K562 (cell line): ENCODE measurements around the gene ITGB3BP. TPM values are rescaled to one million over a fixed set of nuclear protein-coding genes. Genes with fewer than 3 reads are reported as not detected.

ENCODE experiments used
- BCOR ChIP-seq: fragments of 450-650 bp; IDR thresholded peaks from 2 replicates; pipeline ENCODE4 v1.6.1; 2016
- CCAR2 ChIP-seq: fragments of 200-400 bp; formaldehyde crosslinking; IDR thresholded peaks from 2 replicates; pipeline ENCODE4 v1.6.1; 2017; ENCODE audit warnings: mild to moderate bottlenecking, low read depth, low read length
- CHD2 ChIP-seq: IDR thresholded peaks from 2 replicates; pipeline ENCODE4 v1.6.1; 2011; ENCODE audit warnings: low read depth, low read length
- CREM ChIP-seq: IDR thresholded peaks from 2 replicates; pipeline ENCODE4 v1.6.1; 2014; ENCODE audit warnings: antibody characterized with exemption, low read depth
- DMBX1 ChIP-seq: fragments of 250-450 bp; sonication (Bioruptor Pico); IDR thresholded peaks from 2 replicates; pipeline ENCODE4 v1.8.0; 2022; ENCODE audit warnings: inconsistent platforms, mild to moderate bottlenecking, moderate library complexity, borderline replicate concordance
- ELF4 ChIP-seq: fragments of 450-650 bp; formaldehyde crosslinking; IDR thresholded peaks from 2 replicates; pipeline ENCODE4 v1.4.0; 2022; ENCODE audit warnings: missing genetic modification characterization
- ETV1 ChIP-seq: fragments of 450-650 bp; conservative IDR thresholded peaks from 2 replicates; pipeline ENCODE4 v1.6.1; 2016; ENCODE audit warnings: missing genetic modification characterization, control low read depth, low read depth, missing compliant biosample characterization
- FOXA1 ChIP-seq: fragments of 450-650 bp; IDR thresholded peaks from 2 replicates; pipeline ENCODE4 v1.6.1; 2016; ENCODE audit warnings: mild to moderate bottlenecking, borderline replicate concordance
- GTF2A2 ChIP-seq: IDR thresholded peaks from 2 replicates; pipeline ENCODE4 v1.6.1; 2016; ENCODE audit warnings: mild to moderate bottlenecking, missing genetic modification characterization, missing compliant biosample characterization
- HDAC8 ChIP-seq: fragments of 450-650 bp; IDR thresholded peaks from 2 replicates; pipeline ENCODE4 v1.6.1; 2016; ENCODE audit warnings: mild to moderate bottlenecking, missing genetic modification characterization, moderate library complexity, missing compliant biosample characterization
- LARP7 ChIP-seq: fragments of 450-650 bp; IDR thresholded peaks from 2 replicates; pipeline ENCODE4 v1.6.1; 2016
- MCM2 ChIP-seq: fragments of 450-650 bp; IDR thresholded peaks from 2 replicates; pipeline ENCODE4 v1.6.1; 2017; ENCODE audit warnings: low read depth, mild to moderate bottlenecking
- MECOM ChIP-seq: fragments of 250-450 bp; sonication (Bioruptor Pico); IDR thresholded peaks from 2 replicates; pipeline ENCODE4 v1.8.0; 2022; ENCODE audit warnings: inconsistent platforms
- MEF2D ChIP-seq: conservative IDR thresholded peaks from 2 replicates; pipeline ENCODE4 v1.6.1; 2016; ENCODE audit warnings: low read depth, missing genetic modification characterization, missing compliant biosample characterization
- NR1H2 ChIP-seq: sonication (generic); formaldehyde crosslinking; IDR thresholded peaks from 2 replicates; pipeline ENCODE4 v1.4.0; 2020; ENCODE audit warnings: mild to moderate bottlenecking, missing genetic modification reagents
- PTBP1 ChIP-seq: fragments of 200-400 bp; formaldehyde crosslinking; IDR thresholded peaks from 2 replicates; pipeline ENCODE4 v1.6.1; 2017; ENCODE audit warnings: low read depth, low read length
- RBM17 ChIP-seq: fragments of 200-400 bp; formaldehyde crosslinking; IDR thresholded peaks from 2 replicates; pipeline ENCODE4 v1.6.1; 2017; ENCODE audit warnings: low read depth, mild to moderate bottlenecking, low read length, borderline replicate concordance
- SMAD2 ChIP-seq: fragments of 150-350 bp; IDR thresholded peaks from 2 replicates; pipeline ENCODE4 v1.6.1; 2014; ENCODE audit warnings: low read depth, mild to moderate bottlenecking, low read length
- SMARCA5 ChIP-seq: fragments of 450-650 bp; IDR thresholded peaks from 2 replicates; pipeline ENCODE4 v1.6.1; 2016
- SREBF1 ChIP-seq: fragments of 150-350 bp; IDR thresholded peaks from 2 replicates; pipeline ENCODE4 v1.6.1; 2014; ENCODE audit warnings: antibody characterized with exemption, low read depth, low read length, borderline replicate concordance
- U2AF1 ChIP-seq: fragments of 200-400 bp; formaldehyde crosslinking; optimal IDR thresholded peaks from 2 replicates; pipeline ENCODE3; 2017; ENCODE audit warnings: mild to moderate bottlenecking, low read depth, low read length, moderate library complexity
- WHSC1 ChIP-seq: IDR thresholded peaks from one replicate; pipeline ENCODE4 v1.6.1; 2012; ENCODE audit warnings: low read length, control low read depth, inconsistent platforms
- XRCC5 ChIP-seq: fragments of 200-400 bp; formaldehyde crosslinking; IDR thresholded peaks from 2 replicates; pipeline ENCODE4 v1.6.1; 2017; ENCODE audit warnings: low read depth, mild to moderate bottlenecking, low read length
- ZNF23 ChIP-seq: fragments of 250-450 bp; sonication (Bioruptor Pico); IDR thresholded peaks from 2 replicates; pipeline ENCODE4 v1.4.0; 2020; ENCODE audit warnings: mild to moderate bottlenecking
- ZNF586 ChIP-seq: fragments of 450-650 bp; formaldehyde crosslinking; conservative IDR thresholded peaks from 2 replicates; pipeline ENCODE4 v1.4.0; 2020; ENCODE audit warnings: mild to moderate bottlenecking, moderate library complexity
- ZNF668 ChIP-seq: fragments of 250-450 bp; sonication (Bioruptor Pico); IDR thresholded peaks from 2 replicates; pipeline ENCODE4 v1.8.0; 2022; ENCODE audit warnings: mild to moderate bottlenecking, inconsistent platforms
- ZNF766 ChIP-seq: fragments of 200-800 bp; sonication (Bioruptor generic); conservative IDR thresholded peaks from 2 replicates; pipeline ENCODE4 v1.6.1; 2016; ENCODE audit warnings: missing genetic modification characterization, missing compliant biosample characterization
- polyA plus RNA-seq, 8 experiments: library from polyadenylated mRNA; depleted of rRNA in 4 of 8; stranded (reverse) in 5 of 8; unstranded in 3 of 8; fragments of >200 nt; fragmentation: Nextera tagmentation in 2 of 8; fragmentation: Illumina TruSeq in 1 of 8; extraction: Ambion mirVana in 2 of 8; extraction: Trizol in 1 of 8; gene quantifications; 2 replicates each; pipeline versions ENCODE4 v1.2.1 to v1.2.3, GENCODE V29; 2011 to 2014; ENCODE audit warnings: inconsistent platforms in 1 of 8, missing spikeins in 1 of 8
- total RNA-seq, 7 experiments: library from RNA; depleted of rRNA in 6 of 7; stranded (reverse); fragments of >200 nt in 6 of 7; fragmentation: Illumina TruSeq in 2 of 7; extraction: Trizol in 2 of 7; gene quantifications; 2 replicates each; pipeline versions ENCODE4 v1.2.1 to v1.2.3, GENCODE V29; 2011 to 2021; ENCODE audit warnings: low replicate concordance in 1 of 7
- TF ChIP-seq, protein P1 (sequence below): fragments of 450-650 bp; IDR thresholded peaks from 2 replicates; pipeline ENCODE4 v1.6.1; 2017; ENCODE audit warnings: antibody characterized with exemption
- TF ChIP-seq, protein P2 (sequence below): sonication (generic); IDR thresholded peaks from 2 replicates; pipeline ENCODE4 v1.6.1; 2016

Gene ITGB3BP
- total and polyA plus RNA-seq, 9 of the 15 experiments (the other 6 are each of a cell fraction or from before 2014, with no cell fraction given) = 62.8 to 151 (median 110) TPM

DNA sequence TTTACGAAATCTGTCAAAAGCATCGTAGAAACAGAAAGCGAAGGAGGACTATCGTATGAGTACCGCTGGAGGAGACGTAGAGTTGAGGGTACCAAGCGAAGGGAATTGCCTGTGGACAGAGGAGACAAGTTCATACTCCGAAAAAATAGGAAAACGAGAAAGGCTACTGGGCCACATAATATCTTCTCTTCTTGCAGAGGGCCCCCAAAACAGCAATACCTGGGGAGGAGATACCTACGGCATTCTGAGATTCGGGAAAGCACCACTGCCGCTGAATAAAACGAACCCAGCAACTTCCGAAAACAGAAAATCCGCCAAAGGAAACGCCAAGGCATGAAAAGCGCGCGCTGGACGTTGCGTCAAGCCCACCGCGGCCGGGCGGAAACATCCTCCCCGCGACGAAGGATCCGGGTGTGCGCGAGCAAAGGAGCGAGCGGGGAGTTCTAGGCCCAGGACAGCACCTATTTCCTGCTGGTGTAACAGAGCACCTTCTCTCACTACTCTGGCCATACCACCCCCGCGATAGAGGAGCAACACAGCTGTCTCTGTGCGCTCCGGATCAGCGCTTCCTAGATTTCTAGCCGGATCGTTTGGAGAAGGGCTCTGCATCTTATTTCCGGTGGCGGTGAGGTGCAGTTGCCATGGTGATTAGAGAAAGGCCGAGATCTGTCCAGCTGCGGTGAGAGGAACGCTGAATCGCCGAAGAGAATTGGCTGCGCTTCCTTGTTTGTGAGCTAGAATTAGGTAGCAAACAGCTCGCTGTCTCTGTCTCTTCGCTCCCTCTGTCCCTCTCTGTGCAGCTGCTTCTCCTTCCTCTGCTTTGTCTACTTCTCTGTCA lies at the start of gene ITGB3BP, which contains the start of gene EFCAB7 (continued):
- TF ChIP-seq CCAR2 (0 out of 2 replicates have a peak, but pooled peaks have one; percentile 77), RBM17 (no peak), CHD2 (no peak), HDAC8 (tag) (peak; percentile 58; the same call in 1 of the 2 replicates), ZNF668 (CRISPR knock-in tag) (no peak), PTBP1 (0 out of 2 replicates have a peak, but pooled peaks have one; percentile 58), MECOM (CRISPR knock-in tag) (peak; percentile 27; the same call in 1 of the 2 replicates), CREM (peak; percentile 88), SREBF1 (no peak), NR1H2 (no peak), WHSC1 (no peak), FOXA1 (no peak), DMBX1 (CRISPR knock-in tag) (peak; percentile 76), MEF2D (0 out of 2 replicates have a peak, but pooled peaks have one; percentile 33), ETV1 (peak; percentile 88), ZNF23 (CRISPR knock-in tag) (no peak), XRCC5 (peak; percentile 92; the same call in 1 of the 2 replicates), ELF4 (CRISPR knock-in tag) (peak; percentile 92), MCM2 (no peak), SMAD2 (no peak), ZNF586 (no peak), U2AF1 (no peak), LARP7 (peak; percentile 71; the same call in 1 of the 2 replicates), SMARCA5 (peak; percentile 97; the same call in 1 of the 2 replicates), BCOR (peak; percentile 76), GTF2A2 (tag) (peak; percentile 87), ZNF766 (CRISPR knock-in tag) (peak; percentile 47; the same call in 1 of the 2 replicates)
- TF ChIP-seq, protein P1, sequence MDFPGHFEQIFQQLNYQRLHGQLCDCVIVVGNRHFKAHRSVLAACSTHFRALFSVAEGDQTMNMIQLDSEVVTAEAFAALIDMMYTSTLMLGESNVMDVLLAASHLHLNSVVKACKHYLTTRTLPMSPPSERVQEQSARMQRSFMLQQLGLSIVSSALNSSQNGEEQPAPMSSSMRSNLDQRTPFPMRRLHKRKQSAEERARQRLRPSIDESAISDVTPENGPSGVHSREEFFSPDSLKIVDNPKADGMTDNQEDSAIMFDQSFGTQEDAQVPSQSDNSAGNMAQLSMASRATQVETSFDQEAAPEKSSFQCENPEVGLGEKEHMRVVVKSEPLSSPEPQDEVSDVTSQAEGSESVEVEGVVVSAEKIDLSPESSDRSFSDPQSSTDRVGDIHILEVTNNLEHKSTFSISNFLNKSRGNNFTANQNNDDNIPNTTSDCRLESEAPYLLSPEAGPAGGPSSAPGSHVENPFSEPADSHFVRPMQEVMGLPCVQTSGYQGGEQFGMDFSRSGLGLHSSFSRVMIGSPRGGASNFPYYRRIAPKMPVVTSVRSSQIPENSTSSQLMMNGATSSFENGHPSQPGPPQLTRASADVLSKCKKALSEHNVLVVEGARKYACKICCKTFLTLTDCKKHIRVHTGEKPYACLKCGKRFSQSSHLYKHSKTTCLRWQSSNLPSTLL = no peak
- TF ChIP-seq, protein P2, sequence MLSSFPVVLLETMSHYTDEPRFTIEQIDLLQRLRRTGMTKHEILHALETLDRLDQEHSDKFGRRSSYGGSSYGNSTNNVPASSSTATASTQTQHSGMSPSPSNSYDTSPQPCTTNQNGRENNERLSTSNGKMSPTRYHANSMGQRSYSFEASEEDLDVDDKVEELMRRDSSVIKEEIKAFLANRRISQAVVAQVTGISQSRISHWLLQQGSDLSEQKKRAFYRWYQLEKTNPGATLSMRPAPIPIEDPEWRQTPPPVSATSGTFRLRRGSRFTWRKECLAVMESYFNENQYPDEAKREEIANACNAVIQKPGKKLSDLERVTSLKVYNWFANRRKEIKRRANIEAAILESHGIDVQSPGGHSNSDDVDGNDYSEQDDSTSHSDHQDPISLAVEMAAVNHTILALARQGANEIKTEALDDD = no peak
